GM19351 (cell line): ENCODE results near the gene RAD50.
A peak's percentile ranks its signal among the peaks of the same experiment; 100 is the strongest.

ENCODE experiments used
- ATAC-seq: cut with Tn5 transposase; IDR thresholded peaks from one replicate; pipeline ENCODE4 v1.9.1; 2021; ENCODE audit warnings: mild to moderate bottlenecking, moderate library complexity; ENCODE audit not compliant: unreplicated experiment

The RAD50 gene

GRCh38 chr5:132673939-132674630, 117.3 kb downstream of the RAD50 start, which contains the start of gene IL4:
IL4 (plus strand) TSS chr5:132673989; CDS start chr5:132674051, 62 bp downstream.
- ATAC-seq, result no peak

- peak; percentile 81 for ATAC-seq
Measured at GRCh38 chr5:132674671-132675506, 118.1 kb downstream of the RAD50 start.

DNA sequence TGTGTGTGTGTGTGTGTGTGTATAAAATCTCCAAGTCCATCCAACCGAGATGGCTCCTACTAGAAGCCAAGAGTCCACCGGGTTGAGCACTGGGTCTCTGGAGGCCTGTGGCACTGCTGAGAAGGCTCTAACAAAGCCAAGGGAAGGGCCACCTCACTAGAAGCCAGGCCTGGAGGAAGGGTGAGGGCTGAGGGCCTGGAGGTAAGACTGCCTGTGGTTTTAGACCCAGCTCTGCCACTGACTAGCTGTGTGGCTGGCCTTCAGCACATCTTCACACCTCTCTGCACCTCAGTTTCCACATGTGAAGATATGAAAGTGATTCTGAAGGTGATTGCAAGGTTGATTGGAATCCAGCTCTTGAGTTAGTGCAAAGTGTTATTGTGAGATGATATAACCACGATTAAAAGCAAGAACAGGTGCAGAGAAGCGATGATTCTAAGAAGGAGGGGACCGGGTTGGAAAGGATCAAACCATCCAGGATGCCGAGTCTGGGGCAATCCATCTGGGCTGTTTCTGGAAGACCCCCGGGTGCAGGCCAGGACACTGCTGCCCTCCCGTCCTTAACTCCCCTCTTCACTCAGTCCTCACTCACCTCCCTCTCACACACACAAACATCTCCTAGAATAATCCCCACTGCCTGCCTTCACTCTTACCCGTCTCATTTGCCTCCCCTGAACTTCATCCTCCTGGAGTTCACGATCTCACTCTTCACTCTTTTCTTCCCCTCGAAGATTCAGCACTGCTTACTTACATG, 119.3 kb downstream of the RAD50 start:
- ATAC-seq, result no peak

GRCh38 chr5:132677191-132677590, 120.4 kb downstream of the RAD50 start:
- no peak for ATAC-seq

GRCh38 chr5:132677682-132678400, 121.1 kb downstream of the RAD50 start:
- ATAC-seq, result no peak

GRCh38 chr5:132678735-132679134, 122.0 kb downstream of the RAD50 start:
- ATAC-seq, result no peak

DNA sequence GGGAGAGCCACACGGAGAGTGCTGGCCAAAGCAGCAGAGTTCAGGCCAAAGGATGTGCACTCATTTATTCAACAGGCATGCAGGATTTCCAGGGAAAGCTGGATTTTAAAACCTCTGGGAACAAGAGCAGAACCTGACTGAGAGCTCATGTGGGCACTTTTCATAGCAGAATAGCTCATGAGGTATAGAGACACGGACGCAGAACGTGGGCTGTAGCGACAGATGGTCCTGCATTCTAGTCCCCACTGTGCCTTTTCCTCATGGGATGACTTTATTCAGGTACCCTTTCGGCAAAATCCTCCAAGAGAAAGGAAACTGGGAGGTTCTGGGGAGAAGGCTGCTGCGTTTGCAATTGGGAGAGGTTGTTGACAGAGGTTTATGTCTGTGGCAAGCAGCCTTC, 122.4 kb downstream of the RAD50 start:
- no peak for ATAC-seq

GRCh38 chr5:132679717-132680380, 123.1 kb downstream of the RAD50 start:
- ATAC-seq, result no peak

DNA sequence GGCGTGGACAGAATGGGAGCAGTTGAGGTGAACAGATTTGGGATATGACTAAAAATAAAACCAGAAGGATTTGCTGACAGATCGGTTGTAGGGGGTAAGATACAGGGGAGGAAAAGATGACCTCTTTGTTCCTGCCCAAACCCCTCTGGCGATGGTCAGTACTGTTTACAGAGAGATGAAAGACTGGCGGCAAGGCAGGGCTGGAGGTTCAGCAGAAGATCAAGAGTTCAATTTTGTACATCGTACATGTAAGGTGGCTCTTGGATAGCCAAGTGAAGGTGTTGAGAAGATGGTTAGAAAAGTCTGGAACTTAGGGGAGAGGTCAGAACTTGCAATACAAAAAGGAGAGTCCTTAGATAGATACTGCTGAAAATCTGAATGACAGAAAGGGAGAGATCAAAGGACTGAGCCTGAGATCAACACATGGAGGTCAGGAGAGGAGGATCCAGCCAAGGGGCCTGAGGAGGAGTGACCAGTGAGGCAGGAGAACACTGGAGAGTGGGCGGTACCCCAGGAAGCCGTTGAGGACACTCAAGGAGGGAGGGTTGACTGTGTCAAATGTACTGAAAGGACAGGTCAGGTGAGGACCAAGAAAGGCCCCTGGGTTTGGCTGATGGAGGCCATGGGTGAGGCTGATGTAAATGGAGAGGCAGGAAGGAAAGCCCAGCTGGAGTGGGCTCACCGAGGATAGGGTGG, 124.2 kb downstream of the RAD50 start:
- ATAC-seq, result no peak

DNA sequence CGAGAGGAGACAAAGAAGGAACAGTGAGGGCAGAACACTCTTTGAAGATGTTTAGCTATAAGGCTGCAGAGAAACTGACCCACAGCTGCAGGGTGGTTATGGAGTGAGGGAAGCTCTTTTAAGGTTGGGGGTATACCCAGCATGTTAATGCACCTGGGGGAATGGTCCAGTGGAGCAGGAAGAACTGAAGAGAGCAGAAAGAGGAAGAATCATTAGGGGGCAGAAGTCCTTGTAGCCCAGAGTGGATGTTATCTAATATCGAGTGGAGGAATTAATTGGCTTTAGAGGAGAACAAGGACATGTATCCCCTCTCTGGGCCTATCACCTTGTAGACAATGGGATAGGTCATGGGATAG, 124.7 kb downstream of the RAD50 start:
- ATAC-seq, result no peak

GRCh38 chr5:132681983-132682382, 125.2 kb downstream of the RAD50 start:
- ATAC-seq, result no peak

DNA sequence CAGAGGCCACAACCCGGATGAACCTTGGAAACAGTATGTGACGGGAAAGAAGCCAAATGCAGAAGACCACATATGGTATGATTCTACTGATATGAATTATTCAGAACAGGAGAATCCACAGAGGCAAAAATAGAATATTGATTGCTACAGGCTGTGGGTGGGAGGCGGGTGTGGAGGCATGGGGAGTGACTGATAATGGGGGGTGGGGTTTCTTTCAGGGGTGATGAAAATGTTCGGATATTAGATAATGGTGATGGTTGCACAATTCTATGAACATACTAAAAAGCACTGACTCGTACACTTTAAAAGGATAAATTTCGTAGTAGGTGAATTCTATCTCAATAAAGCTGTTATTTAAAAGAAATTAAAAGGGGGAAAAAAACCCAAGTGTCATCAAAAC, 127.7 kb downstream of the RAD50 start:
- ATAC-seq, result no peak

DNA sequence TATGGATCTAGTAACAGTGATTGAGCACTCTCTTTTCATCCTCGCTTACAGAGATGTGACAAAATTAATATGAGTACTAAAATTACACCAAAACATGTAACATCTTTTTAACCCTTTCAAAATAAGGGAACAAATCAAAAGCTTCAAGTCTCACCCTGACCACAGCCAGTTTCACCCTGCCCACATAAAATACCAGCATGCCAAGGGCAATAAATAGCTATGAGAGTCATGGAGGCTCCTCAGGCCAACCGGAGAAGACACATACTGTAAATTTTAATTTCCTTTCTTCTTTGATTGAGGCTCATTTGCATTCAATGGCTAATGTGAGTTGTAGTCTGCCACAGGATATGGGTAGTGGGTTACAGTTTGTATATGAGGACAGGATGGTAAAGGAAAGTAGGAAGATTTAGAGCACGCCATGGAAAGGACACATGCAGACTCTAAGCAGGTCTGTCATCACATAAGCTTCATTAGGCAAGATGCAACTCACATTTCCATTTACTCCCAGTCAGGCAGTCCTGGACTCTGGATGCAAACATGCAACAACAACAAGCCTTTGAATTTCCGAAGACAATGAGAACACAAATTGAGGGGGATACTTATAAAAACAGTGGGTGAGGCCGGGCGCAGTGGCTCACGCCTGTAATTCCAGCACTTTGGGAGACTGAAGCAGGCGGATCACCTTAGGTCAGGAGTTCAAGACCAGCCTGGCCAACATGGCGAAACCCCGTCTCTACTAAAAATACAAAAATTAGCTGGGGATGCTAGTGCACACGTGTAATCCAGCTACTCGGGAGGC, 128.3 kb downstream of the RAD50 start:
- no peak for ATAC-seq

- ATAC-seq, result no peak
Measured at GRCh38 chr5:132686193-132686592, 129.4 kb downstream of the RAD50 start.

- ATAC-seq, result peak; percentile 48
Measured at GRCh38 chr5:132687995-132688394, 131.2 kb downstream of the RAD50 start.

DNA sequence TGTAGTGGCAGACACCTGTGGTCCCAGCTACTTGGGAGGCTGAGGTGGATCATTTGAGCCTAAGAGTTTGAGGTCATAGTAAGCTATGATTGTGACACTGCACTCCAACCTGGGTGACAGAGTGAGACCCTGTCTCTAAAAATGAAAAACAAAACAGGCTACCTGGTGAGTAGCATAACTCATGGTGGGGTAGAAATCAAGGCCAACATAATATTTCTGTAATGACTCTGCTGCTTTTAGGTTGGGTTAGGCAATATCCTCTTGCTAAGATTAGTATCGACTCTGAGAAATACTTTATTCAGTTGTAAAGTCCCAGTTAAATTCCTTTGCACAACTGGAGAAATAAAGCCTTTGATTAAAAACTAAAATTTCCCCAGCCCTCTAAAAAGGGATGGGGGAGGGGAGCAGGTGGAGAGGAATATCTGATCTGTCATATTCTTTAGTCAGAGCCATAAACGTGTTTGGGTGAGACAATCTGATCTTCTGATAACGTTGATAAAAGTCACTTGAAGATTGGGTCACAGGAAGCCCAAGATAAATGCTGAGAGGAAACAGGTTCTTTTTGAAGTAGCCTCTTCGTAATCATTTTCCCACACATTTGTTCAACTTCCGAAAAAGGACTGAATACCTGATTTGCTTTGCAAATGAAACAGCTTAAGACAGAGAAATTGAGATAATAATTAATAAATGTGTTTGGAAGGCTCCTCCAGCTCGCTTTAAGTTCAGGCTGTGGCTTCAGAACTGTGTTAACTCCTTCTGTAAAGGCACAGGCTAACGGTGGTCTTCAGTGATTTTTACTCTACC, 132.0 kb downstream of the RAD50 start:
- no peak for ATAC-seq

GRCh38 chr5:132689513-132689912, 132.7 kb downstream of the RAD50 start:
- no peak for ATAC-seq

- ATAC-seq, result no peak
Measured at GRCh38 chr5:132690156-132690555, 133.4 kb downstream of the RAD50 start.
